Mammary microvascular endothelial cell (primary cell): ENCODE results near the gene IL31RA. TPM values are rescaled to one million over a fixed set of nuclear protein-coding genes. Genes with fewer than 3 reads are reported as not detected.

Experiments
- total RNA-seq: library from RNA; depleted of rRNA; stranded (reverse); fragments of >200 nt; gene quantifications from 2 replicates; pipeline ENCODE4 v1.2.3, GENCODE V29; 2015

IL31RA gene
- total RNA-seq = 0.53 and 1.4 TPM in 2 replicates

DNA sequence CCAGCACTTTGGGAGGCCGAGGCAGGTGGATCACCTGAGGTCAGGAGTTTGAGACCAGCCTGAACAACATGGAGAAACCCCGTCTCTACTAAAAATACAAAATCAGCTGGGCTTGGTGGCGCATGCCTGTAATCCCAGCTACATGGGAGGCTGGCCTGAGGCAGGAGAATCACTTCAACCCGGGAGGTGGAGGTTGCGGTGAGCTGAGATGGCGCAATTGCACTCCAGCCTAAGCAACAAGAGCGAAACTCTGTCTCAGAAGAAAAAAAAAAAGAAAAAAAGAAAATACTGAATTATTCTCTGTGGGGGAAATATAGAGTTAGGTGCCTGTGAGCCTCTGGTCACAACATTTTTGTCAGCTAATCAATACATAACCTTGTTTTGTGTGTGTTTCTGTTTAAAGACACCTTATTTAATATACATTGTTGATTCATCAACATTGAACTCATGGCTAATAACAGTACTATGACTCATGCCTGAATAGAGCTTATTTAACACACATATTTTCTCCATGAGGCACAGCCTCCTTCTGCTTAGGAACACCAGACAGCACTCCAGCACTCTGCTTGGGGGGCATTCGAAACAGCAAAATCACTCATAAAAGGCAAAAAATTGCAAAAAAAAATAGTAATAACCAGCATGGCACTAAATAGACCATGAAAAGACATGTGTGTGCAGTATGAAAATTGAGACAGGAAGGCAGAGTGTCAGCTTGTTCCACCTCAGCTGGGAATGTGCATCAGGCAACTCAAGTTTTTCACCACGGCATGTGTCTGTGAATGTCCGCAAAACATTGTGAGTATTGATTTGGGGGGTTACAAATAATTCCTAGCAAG lies at the start of gene IL31RA:
Gene IL31RA, plus strand, starts transcription at position 519 of the 836 bp plus-strand sequence. Its CDS starts 214 bp downstream, at position 733.

Other genes starting within 250 kb of the IL31RA start
- gene SLC38A9, start 139.0 kb upstream of the IL31RA start, total RNA-seq = 15.3 and 34.4 TPM in 2 replicates
- gene DDX4, start 113.3 kb upstream of the IL31RA start, total RNA-seq = not detected in 2 replicates
- gene IL6ST, start 143.6 kb downstream of the IL31RA start, total RNA-seq = 265 and 296 TPM in 2 replicates